Gastrocnemius medialis (tissue), 4 donors: Measurements from ENCODE around the gene GLRX2. TPM values are rescaled to one million over a fixed set of nuclear protein-coding genes. Genes with fewer than 3 reads are reported as not detected.
A peak's percentile ranks its signal among the peaks of the same experiment; 100 is the strongest.

ENCODE experiments used
- ATAC-seq, 2 donors: fragments of 150-250 bp; one replicate each; pipeline ENCODE4 v1.9.1; 2016
- DNase-seq, 2 donors: peaks; one replicate each; pipeline ENCODE4 v3.0.0-alpha.2; 2019
- H3K27ac ChIP-seq, 4 donors: fragments of 200-600 bp; sonication (generic); 1 replicate in 1 of 4; 2 replicates in 3 of 4; pipeline ENCODE4 v1.5.1; 2016 to 2018; ENCODE audit warnings: mild to moderate bottlenecking in 2 of 4, moderate library complexity in 1 of 4
- H3K27me3 ChIP-seq, 3 donors: fragments of 200-600 bp; sonication (generic) in 2 of 3; 1 replicate in 1 of 3; 2 replicates in 2 of 3; pipeline versions ENCODE4 v1.5.1 to v1.6.0; 2016 to 2019; ENCODE audit warnings: mild to moderate bottlenecking in 1 of 3, moderate library complexity in 1 of 3
- H3K36me3 ChIP-seq, 2 donors: fragments of 200-600 bp; sonication (generic) in 1 of 2; one replicate each; pipeline ENCODE4 v1.5.1; 2017 to 2018
- H3K4me1 ChIP-seq, 2 donors: fragments of 200-600 bp; sonication (generic) in 1 of 2; one replicate each; pipeline ENCODE4 v1.5.1; 2016 to 2017; ENCODE audit warnings: mild to moderate bottlenecking in 2 of 2
- H3K4me3 ChIP-seq, 4 donors: fragments of 200-600 bp; sonication (generic) in 3 of 4; 1 replicate in 1 of 4; 2 replicates in 3 of 4; pipeline ENCODE4 v1.5.1; 2016 to 2019; ENCODE audit warnings: mild to moderate bottlenecking in 2 of 4
- H3K9me3 ChIP-seq, 3 donors: fragments of 200-600 bp; sonication (generic) in 2 of 3; 1 replicate in 1 of 3; 2 replicates in 2 of 3; pipeline ENCODE4 v1.5.1; 2016 to 2019
- POLR2A ChIP-seq, 2 donors: fragments of 450-650 bp; IDR thresholded peaks; one replicate each; pipeline ENCODE4 v1.6.1; 2017; ENCODE audit warnings: antibody characterized with exemption in 2 of 2, mild to moderate bottlenecking in 2 of 2, moderate library complexity in 2 of 2
- in situ Hi-C, 4 donors: fragments of 200-750 bp; cut with MboI; loops; one replicate each; pipeline versions ENCODE4 v1.15.0 to v1.8.0; 2017; ENCODE audit warnings: low sequenced_read_pairs in 4 of 4
- intact Hi-C: fragments of 100-400 bp; cut with DNase I; formaldehyde crosslinking; loops from one replicate; pipeline ENCODE4 v1.15.1; 2023; ENCODE audit warnings: low total_unique reads
- total RNA-seq, 4 donors: library from RNA; depleted of rRNA; stranded (reverse); fragments of >200 nt; gene quantifications; one replicate each; pipeline versions ENCODE4 v1.1.0 to v1.2.3, GENCODE V29; 2016
- TF ChIP-seq, protein P1 (sequence below), 5 experiments: fragments of 450-650 bp in 3 of 5; fragments of 200-600 bp in 2 of 5; sonication (generic) in 2 of 5; IDR thresholded peaks in 4 of 5; conservative IDR thresholded peaks in 1 of 5; 1 replicate in 4 of 5; 2 replicates in 1 of 5; pipeline ENCODE4 v1.5.1; 2016 to 2019; ENCODE audit warnings: antibody characterized with exemption in 5 of 5, mild to moderate bottlenecking in 3 of 5, moderate library complexity in 3 of 5

GLRX2 gene
- total RNA-seq, 4 donors from 2014 or later, result 11.9 to 42.8 (median 20.7) TPM

DNA sequence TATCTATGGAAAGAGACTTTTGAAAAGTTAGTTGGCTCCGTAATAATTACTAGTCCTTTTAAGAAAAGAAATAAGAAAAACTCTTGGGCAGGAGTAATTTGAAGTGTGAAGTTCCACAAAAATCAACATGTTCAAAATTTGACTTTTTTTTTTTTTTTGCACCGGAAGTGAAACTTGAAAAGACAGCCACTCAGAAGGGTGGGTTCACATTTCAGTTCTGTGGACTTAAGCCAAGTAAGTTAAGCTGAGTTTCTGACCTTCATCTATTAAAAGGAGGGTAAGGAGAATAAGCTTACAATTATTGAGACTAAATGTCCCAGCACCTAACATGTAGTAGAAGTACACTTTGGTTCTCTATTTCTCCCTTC lies 34.8 kb downstream of the GLRX2 start:
- Histone ChIP-seq H3K27me3 (no peaks in the 10 kb centered on the region), H3K36me3 (peaks cover 0 to 6% of the 10 kb centered on the region in 2 donors), H3K4me1 (peaks cover 15 to 30% of the 10 kb centered on the region in 2 donors), H3K4me3 (no peak overlapping the region), H3K27ac (peak overlapping the region in 2 of 4 donors; percentile 26 to 45), H3K9me3 (no peaks in the 10 kb centered on the region)
- in situ Hi-C loops (no loop called here), intact Hi-C loops (no loop called here)
- TF ChIP-seq POLR2A (IDR thresholded peaks at IDR 0.05), result no peak
- TF ChIP-seq, protein P1, sequence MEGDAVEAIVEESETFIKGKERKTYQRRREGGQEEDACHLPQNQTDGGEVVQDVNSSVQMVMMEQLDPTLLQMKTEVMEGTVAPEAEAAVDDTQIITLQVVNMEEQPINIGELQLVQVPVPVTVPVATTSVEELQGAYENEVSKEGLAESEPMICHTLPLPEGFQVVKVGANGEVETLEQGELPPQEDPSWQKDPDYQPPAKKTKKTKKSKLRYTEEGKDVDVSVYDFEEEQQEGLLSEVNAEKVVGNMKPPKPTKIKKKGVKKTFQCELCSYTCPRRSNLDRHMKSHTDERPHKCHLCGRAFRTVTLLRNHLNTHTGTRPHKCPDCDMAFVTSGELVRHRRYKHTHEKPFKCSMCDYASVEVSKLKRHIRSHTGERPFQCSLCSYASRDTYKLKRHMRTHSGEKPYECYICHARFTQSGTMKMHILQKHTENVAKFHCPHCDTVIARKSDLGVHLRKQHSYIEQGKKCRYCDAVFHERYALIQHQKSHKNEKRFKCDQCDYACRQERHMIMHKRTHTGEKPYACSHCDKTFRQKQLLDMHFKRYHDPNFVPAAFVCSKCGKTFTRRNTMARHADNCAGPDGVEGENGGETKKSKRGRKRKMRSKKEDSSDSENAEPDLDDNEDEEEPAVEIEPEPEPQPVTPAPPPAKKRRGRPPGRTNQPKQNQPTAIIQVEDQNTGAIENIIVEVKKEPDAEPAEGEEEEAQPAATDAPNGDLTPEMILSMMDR (IDR thresholded peaks at IDR 0.05 in 4 of 5, conservative IDR thresholded peaks at IDR 0.05 in 1 of 5), result no peak
- no peak for ATAC-seq
- DNase-seq, result no peak

DNA sequence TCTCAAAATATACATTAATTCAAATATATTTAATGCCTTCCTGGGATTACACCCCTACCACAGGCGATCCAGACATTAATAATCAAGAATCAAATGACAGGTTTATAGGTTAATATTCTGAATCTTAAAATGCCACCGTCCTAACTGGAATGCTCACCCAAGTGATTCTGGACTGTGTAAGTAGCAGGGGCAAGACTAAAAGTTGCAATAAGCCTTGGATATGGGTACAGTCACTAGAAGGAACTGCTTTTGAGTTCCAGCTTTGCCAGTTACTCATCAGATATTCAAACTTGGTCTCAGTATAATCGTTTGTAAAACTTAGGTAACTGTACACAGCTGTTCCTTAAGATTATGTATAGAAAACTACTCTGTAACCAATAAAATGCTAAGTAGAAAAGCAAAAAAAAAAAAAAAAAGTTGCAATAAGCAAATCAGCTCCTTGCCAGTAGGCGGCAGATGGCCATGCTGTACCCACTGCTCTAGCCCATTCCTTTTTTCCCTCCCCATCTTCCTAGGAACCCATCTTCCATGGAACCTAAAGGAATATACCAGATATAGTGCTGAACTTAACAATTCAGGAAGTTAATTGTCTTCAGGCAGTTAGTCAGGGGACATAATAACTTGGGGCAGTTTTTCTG lies 35.3 kb downstream of the GLRX2 start:
- Histone ChIP-seq H3K9me3 (no peaks in the 10 kb centered on the region), H3K4me1 (peaks cover 15 to 25% of the 10 kb centered on the region in 2 donors), H3K36me3 (peaks cover 0 to 6% of the 10 kb centered on the region in 2 donors), H3K27me3 (no peaks in the 10 kb centered on the region), H3K4me3 (no peak overlapping the region), H3K27ac (peak overlapping the region in 1 of 4 donors; percentile 45)
- DNase-seq (no peak), ATAC-seq (no peak)
- no peak for TF ChIP-seq POLR2A (IDR thresholded peaks at IDR 0.05)
- intact Hi-C loops, result no loop called here
- in situ Hi-C loops, result loop anchor here in 1 of 4 donors (10.0 kb wide), 1 partner anchor 55 kb away; the partner anchor contains the start of gene CDC73

DNA sequence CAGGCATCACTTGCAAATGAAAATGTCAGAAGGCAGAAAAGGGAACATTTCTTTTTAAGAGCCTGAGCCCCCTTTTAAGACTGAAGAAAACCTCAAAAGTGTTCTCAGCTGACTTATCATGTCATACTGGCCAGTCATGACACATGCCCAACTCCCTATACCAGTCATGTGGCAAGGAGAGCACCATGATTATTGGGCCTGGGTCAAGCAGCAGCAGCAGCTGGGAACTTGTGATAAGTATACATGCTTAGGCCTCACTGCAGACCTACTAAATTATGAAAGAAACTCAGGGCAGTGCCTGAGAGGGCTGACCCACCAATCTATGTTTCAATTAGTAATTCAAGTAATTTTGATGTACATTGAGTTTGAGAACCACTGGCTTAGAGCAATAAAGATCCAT lies 37.2 kb downstream of the GLRX2 start:
- DNase-seq, result no peak
- Histone ChIP-seq H3K27me3 (no peaks in the 10 kb centered on the region), H3K4me1 (peaks cover 21 to 23% of the 10 kb centered on the region in 2 donors), H3K9me3 (no peaks in the 10 kb centered on the region), H3K27ac (no peak overlapping the region), H3K36me3 (peaks cover 0 to 6% of the 10 kb centered on the region in 2 donors), H3K4me3 (no peak overlapping the region)
- TF ChIP-seq POLR2A (IDR thresholded peaks at IDR 0.05), result no peak
- TF ChIP-seq, protein P1 (IDR thresholded peaks at IDR 0.05 in 4 of 5, conservative IDR thresholded peaks at IDR 0.05 in 1 of 5), result no peak
- intact Hi-C loops, result no loop called here
- no peak for ATAC-seq
- in situ Hi-C loops, result loop anchor here in 1 of 4 donors (10.0 kb wide), 1 partner anchor 57 kb away; the partner anchor contains the start of gene CDC73

DNA sequence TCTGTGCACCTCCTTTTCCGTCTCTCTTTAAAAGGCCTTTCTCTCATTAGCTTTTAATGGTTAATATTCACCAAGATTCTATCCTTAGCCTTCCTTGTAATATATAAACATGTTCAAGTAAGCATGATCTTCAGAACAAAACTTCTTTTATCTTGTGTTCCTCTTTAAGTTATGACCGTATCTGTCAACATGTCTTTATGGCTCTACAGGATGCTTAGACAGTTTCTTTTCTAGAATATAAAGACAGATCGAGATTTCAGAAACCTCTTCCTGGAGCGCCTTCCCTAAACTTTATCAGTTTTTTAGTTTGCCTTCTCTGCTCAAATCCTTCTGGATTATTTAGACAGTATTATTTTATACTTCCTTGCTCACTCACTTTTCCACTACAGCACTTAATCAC lies 38.6 kb downstream of the GLRX2 start:
- Histone ChIP-seq H3K4me3 (no peak overlapping the region), H3K4me1 (peaks cover 23 to 25% of the 10 kb centered on the region in 2 donors), H3K36me3 (peaks cover 0 to 6% of the 10 kb centered on the region in 2 donors), H3K27ac (no peak overlapping the region), H3K27me3 (no peaks in the 10 kb centered on the region), H3K9me3 (no peaks in the 10 kb centered on the region)
- DNase-seq (no peak), ATAC-seq (no peak)
- intact Hi-C loops (no loop called here), in situ Hi-C loops (loop anchor here in 1 of 4 donors (10.0 kb wide), 1 partner anchor 58 kb away; the partner anchor contains the start of gene CDC73)
- TF ChIP-seq POLR2A (IDR thresholded peaks at IDR 0.05), result no peak
- TF ChIP-seq, protein P1 (IDR thresholded peaks at IDR 0.05 in 4 of 5, conservative IDR thresholded peaks at IDR 0.05 in 1 of 5), result no peak

DNA sequence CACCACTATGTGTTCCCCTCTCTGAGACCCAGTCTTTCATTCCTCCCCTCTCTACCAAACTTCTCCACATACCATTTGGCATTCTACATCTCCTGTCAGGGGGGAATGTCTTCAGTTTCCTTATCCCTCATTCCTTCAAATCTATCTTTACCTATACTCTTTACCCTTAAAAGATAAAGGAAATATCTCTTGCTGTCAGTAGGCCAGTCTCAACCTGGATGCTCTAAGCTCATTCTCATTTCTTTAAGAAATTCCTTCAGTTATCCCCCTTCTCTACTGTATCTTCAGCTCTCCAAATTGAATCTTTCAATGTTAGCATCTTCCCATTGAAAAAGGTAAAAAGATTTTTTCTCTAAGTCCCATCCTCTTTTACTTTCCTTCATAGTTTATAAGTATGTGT lies 39.3 kb downstream of the GLRX2 start:
- no peak overlapping the region for H3K27ac ChIP-seq
- peaks cover 23 to 25% of the 10 kb centered on the region in 2 donors for H3K4me1 ChIP-seq
- no peak for TF ChIP-seq POLR2A (IDR thresholded peaks at IDR 0.05)
- TF ChIP-seq, protein P1 (IDR thresholded peaks at IDR 0.05 in 4 of 5, conservative IDR thresholded peaks at IDR 0.05 in 1 of 5), result no peak
- in situ Hi-C loops, result loop anchor here in 1 of 4 donors (10.0 kb wide), 1 partner anchor 59 kb away; the partner anchor contains the start of gene CDC73
- H3K36me3 ChIP-seq, result peaks cover 0 to 6% of the 10 kb centered on the region in 2 donors
- H3K4me3 ChIP-seq, result no peak overlapping the region
- intact Hi-C loops, result no loop called here
- no peak for DNase-seq
- no peaks in the 10 kb centered on the region for H3K27me3 ChIP-seq
- ATAC-seq, result no peak
- no peaks in the 10 kb centered on the region for H3K9me3 ChIP-seq
